ENCODE results near the gene CDC14B.

The CDC14B gene

GRCh38 chr9:96500696-96501632 is 118.7 kb downstream of the CDC14B start:
- DNase-seq, result no peak

- DNase-seq, result no peak
These were observed 120.4 kb downstream of the CDC14B start for GRCh38 chr9:96499257-96499656.

GRCh38 chr9:96498796-96499195 is 120.8 kb downstream of the CDC14B start:
- no peak for DNase-seq

GRCh38 chr9:96497117-96497399 is 122.6 kb downstream of the CDC14B start:
- no peak for DNase-seq

- no peak for DNase-seq
These were observed 123.1 kb downstream of the CDC14B start for GRCh38 chr9:96496368-96497116.

- DNase-seq, result no peak
These were observed 124.3 kb downstream of the CDC14B start for GRCh38 chr9:96495341-96495740.

- DNase-seq, result no peak
These were observed 125.3 kb downstream of the CDC14B start for GRCh38 chr9:96494215-96494800.

- no peak for DNase-seq
These were observed 125.9 kb downstream of the CDC14B start for GRCh38 chr9:96493757-96494156.

GRCh38 chr9:96492993-96493531 is 126.6 kb downstream of the CDC14B start:
- DNase-seq, result no peak

GRCh38 chr9:96491880-96492525 is 127.6 kb downstream of the CDC14B start:
- no peak for DNase-seq

- DNase-seq, result no peak
These were observed 128.4 kb downstream of the CDC14B start for GRCh38 chr9:96491079-96491879.

GRCh38 chr9:96490534-96491078 is 129.0 kb downstream of the CDC14B start:
- no peak for DNase-seq

GRCh38 chr9:96489482-96489979 is 130.1 kb downstream of the CDC14B start:
- DNase-seq, result no peak

- DNase-seq, result no peak
These were observed 131.7 kb downstream of the CDC14B start for GRCh38 chr9:96487949-96488348.

GRCh38 chr9:96487029-96487396 is 132.6 kb downstream of the CDC14B start:
- no peak for DNase-seq

GRCh38 chr9:96486386-96487028 is 133.1 kb downstream of the CDC14B start:
- DNase-seq, result no peak

GRCh38 chr9:96485280-96485679 is 134.4 kb downstream of the CDC14B start:
- DNase-seq, result no peak

- no peak for DNase-seq
These were observed 135.1 kb downstream of the CDC14B start for GRCh38 chr9:96484521-96484931.

- DNase-seq, result no peak
These were observed 135.8 kb downstream of the CDC14B start for GRCh38 chr9:96483733-96484390.

- DNase-seq, result no peak
These were observed 136.4 kb downstream of the CDC14B start for GRCh38 chr9:96483197-96483596.

- DNase-seq, result no peak
These were observed 137.2 kb downstream of the CDC14B start for GRCh38 chr9:96482476-96482875.

Measured in NCI-H2081 treated with DMSO at 0.1 percent for 48 hours (cell line).